Hematopoietic multipotent progenitor cell treated with erythropoietin and hydrocortisone succinate and interleukin-3 and kit ligand, for 17 days (in vitro differentiated cells): ENCODE results near the gene NBPF4.
"Not testable (repeated sequence)": the region's sequence is repeated elsewhere in the genome, so short reads cannot be mapped to it uniquely, and the experiment has no call there.

Experiments
- DNase-seq: peaks from one replicate; pipeline ENCODE4 v3.0.0-alpha.2; 2015; ENCODE audit warnings: low spot score

NBPF4 gene

DNA sequence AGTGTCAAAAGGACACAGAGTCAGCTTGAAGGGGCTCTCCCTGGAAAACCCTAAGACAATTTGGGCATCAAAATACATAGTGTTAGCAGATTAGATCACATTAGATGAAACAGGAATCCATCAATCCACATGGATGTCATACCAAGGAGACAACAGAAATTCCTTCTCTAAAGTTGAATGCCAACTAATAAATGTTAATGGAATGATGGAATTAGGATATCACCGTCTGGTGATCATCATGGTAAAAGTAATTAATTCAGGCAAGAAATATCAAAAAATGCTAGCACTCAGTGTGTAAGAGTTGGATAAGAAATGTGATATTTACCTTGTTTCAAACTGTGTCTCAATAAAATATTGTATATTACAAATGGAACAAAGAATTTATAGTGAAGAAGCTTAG is 32.9 kb downstream of the NBPF4 start:
- no peak for DNase-seq

DNA sequence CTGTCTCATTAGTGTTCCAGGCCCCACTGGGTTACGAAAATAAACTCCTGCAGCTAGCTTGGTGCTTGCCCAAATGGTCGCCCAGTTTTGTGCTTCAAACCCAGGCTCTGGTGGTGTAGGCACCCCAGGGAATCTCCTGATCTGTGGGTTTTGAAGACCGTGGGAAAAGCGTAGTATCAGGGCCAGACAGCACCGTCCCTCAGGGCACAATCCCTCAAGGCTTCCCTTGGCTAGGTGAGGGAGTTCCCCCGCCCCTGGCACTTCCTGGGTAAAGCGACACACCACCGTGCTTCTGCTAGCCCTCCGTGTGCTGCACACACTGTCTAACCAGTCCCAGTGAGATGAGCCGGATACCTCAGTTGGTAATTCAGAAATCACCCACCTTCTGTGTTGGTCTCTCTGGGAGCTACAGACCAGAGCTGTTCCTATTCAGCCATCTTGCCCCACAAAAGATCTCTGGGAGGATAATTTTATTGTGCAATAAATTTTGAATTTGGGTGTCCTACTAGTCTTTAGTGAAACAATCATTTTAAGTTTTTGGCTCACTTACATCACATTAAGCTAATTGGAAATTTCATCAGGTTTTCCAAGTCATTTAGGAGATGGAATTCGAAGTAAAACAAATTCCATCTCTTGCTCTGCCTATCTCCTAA is 34.3 kb downstream of the NBPF4 start:
- no peak for DNase-seq

DNA sequence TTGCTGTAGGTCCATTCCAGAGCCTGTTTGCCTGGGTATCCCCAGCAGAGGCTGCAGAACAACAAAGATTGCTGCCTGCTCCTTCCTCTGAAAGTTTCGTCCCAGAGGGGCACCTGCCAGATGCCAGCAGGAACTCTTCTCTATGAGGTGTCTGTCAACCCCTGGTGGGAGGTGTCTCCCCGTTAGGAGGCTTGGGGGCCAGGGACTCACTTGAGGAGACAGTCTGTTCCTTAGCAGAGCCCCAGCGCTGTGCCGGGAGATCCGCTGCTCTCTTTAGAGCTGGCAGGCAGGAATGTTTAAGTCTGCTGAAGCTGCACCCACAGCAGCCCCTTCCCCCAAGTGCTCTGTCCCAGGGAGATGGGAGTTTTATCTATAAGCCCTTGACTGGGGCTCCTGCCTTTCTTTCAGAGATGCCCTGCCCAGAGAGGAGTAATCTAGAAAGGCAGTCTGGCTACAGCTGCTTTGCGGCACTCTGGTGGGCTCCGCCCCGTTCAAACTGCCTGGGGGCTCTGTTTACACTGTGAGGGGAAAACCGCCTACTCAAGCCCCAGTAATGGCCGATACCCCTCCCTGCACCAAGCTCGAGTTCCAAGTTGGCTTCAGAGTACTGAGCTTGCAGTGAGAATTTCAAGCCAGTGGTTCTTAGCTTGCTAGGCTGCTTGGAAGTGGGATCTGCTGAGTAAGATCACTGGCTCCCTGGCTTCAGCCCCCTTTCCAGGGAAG is 35.0 kb downstream of the NBPF4 start:
- DNase-seq, result no peak

DNA sequence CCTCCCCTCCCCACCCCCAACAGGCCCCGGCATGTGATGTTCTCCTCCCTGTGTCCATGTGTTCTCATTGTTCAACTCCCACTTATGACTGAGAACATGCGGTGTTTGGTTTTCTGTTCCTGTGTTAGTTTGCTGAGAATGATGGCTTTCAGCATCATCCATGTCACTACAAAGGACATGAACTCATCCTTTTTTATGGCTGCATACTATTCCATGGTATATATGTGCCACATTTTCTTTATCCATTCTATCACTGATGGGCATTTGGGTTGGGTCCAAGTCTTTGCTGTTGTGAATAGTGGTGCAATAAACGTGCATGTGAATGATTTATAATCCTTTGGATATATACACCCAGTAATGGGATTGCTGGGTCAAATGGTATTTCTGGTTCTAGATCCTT is 40.3 kb downstream of the NBPF4 start:
- not testable (repeated sequence) for DNase-seq

DNA sequence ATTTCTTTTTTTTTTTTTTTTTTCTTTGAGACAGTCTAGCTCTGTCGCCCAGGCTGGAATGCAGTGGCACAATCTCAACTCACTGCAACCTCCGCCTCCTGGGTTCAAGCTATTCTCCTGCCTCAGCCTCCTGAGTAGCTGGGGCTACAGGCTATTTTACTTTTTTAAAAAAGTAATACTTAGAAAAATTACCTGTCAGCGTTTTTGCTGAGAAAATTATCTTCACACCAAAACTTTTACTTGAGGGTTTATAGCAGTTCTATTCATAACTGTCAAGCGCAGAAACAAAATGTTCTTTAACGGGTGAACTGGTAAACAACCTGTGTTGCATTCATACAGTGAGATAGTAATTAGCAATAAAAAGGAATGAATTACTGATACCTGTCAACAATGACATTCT is 42.2 kb downstream of the NBPF4 start:
- no peak for DNase-seq

DNA sequence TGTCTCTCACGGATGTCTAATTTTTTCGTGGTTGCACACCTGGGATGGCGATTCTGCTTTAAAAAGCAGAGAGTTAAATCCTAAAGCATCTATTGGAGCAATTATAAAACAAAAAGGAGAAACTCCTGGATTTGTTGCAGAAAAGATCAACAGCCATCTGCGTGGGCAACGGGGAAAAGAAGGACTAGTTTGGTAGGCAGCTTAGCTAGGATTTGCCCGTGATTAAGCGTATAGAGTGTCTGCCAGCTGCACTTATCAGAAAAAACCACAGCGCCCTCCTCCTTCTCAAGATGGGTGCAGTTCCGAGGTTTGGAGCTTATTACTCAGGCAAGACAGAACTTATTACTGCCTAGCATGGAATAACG is 43.2 kb downstream of the NBPF4 start:
- DNase-seq, result no peak

DNA sequence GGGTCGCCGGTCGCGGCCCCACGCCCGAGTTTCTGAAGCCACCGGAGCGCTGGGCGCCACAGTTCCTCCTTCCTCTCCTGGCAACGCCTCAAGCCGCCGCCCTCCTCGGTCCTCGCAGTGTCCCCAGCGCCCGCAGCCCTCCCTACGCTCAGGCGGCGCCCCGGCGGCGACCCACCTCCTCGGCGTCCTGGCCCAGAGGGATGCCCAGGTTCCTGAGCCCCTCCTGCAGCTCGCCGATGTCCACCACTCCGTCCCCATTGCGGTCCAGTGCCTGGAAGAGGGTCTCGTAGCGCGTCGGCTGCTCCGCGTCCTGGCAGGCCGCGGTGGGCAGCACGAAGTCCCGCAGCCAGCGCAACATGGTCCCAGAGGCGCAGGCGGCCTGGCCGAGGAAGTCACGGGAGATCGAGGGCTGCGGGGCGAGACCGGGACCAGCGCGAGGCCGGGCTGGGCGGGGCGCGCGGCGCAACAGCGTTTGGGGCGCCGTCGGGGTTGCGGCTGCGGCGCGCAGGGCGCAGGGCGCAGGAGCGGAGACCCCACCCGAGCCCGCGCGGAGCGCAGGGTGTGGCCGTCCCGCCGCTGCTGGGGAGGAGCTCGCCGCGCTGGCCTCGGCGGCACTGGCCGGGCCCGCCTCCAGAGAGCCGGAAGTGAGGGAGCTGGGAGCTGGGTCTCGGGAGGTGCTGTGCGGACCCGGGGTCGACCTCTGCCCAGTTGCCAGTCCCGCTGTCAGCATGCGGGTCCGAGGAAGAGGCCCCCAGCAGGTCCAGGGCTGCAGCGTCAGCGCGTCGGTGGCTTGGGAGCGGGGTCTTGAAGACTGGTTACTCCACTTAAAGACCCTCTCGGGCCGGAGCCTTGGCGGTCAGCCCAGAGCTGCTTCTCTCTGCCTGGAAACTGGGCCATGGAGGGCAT is 43.8 kb downstream of the NBPF4 start, which contains the start of gene SLC25A24:
Gene SLC25A24 (minus strand): TSS at position 563 of the 906 bp plus-strand sequence. CDS start 205 bp downstream, at position 358.
- no peak for DNase-seq

DNA sequence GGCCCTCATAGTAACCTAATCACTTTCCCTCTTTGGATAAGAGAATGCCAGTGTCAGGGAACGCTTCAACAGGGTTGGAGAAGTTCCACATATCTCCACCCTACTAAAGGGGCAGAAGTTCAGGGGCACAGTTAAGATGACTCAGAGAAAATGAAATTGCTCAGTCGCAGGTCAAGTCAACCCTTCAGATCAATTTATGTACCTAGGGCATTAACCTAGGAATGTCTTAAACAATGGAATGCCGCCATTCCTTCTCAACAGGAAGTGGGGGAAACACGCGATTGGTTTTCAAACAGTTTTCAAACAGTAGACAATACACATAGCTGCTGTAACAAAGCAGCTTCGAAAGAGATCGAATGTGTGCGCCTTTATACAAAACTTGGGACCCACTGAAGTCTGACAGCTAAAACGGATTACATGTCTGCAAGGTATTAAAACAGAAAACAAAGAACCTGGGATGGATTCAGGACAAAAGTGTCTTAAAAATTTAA is 44.6 kb downstream of the NBPF4 start:
- no peak for DNase-seq

DNA sequence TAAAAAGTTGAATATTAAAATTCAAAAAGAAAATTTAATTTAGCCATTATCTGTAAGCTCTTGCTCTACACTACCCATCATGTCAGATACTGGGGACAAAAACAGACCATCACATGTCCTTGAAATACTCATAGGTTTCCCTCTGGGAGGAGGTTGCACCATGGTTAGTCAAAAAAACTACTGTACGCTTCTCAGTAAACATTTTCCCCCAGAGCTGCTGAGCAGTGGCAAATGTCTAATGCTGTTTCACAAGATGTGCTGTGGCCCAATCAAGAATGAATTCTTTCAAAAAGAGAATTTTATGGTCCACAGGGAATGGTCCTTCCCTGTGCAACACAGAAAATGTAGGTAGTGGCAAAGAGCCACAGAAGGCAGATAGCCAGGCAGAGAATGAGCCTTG is 49.8 kb downstream of the NBPF4 start:
- DNase-seq, result no peak

DNA sequence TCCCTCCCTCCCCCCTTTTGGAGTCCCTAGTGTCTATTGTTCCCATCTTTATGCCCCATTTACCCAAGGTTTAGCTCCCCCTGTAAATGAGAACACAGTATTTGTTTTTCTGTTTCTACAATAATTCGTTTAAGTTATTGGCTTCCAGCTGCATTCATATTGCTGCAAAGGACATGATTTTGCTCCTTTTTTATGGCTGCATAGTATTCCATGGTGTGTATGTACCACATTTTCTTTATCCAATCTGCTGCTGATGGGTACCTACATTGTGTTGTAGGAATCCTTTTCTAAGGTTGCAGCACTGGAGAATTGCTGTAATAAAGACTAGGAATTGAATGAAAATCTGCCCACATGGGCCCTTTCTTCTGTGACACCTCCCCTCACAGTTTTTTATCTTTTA is 50.5 kb downstream of the NBPF4 start:
- DNase-seq, result no peak

DNA sequence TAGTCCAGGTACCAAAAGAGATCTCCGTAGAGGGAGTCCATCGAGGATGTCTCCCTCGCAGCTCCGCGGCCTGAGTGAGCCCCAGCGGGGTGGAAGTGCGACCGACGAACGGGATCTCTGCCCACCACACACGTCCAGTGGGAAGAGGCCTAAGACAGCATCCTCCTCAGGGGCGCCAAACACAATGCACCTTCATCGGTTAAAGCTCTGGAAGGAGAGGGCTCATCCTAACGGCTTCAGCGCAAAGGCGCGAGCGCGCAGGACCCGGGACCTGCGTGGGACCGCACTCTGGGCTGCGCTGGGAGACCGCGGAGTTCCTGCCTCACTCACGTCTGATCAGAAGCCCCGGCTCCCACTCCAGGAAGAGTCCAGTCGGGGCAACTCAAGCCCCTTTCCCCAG is 51.3 kb downstream of the NBPF4 start:
- no peak for DNase-seq

DNA sequence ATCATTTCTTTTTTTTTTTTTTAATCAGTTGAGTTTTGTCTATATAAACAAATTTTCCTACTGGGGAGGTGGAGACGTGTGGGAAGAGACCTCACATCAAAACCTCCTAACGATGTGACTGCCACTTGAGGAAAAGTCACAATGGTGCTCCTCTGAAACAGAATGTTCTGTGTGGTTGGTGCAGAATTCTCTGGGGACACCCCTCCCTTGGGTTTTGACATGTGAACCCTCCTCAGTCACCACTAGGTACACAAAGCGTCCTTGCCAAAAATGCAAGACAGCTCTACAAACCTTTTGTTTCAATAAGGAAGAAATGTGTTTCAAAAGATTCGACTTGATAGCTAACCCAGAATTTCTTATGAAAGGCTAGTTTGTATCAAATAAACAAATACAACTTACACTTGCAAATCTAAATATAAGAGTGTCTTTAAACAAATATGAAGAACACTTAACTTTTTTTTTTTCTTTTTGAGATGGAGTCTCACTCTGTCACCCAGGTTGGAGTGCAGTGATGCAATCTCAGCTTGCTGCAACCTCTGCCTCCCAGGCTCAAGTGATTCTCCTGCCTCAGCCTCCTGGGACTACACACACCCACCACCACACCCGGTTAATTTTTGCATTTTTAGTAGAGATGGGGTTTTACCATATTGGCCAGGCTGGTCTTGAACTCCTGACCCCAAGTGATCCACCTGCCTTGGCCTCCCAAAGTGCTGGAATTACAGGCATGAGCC is 53.0 kb downstream of the NBPF4 start:
- DNase-seq, result no peak

DNA sequence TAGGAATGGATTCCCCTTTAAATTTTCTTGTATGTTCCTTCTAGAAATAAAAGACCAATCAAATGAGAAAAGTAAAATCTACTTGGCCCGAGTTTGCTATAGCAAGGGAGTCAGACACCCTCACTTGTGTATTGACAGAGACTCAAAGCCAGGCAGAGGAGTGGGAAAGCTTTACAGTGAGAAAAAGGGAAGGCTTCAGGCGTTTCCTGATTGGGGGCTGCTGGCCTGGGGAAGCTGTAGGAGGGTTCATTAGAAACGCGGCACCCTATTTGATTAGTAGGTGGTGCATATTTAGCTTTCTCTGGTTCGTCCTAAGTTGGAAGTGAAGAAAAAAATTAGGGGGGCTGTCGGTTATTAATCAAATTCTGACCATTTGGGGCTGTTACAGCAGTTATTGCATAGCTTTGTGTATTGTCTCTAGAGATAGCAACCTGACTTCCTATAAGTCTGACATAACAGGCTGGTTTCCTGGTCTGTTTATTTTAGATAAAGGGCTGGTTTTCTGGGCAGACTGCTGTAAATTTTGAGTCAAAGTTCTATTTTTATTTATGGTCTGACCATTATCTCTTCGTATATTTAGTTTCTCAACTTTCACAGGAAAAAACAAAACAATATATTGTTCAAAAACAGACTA is 53.8 kb downstream of the NBPF4 start:
- DNase-seq, result no peak

DNA sequence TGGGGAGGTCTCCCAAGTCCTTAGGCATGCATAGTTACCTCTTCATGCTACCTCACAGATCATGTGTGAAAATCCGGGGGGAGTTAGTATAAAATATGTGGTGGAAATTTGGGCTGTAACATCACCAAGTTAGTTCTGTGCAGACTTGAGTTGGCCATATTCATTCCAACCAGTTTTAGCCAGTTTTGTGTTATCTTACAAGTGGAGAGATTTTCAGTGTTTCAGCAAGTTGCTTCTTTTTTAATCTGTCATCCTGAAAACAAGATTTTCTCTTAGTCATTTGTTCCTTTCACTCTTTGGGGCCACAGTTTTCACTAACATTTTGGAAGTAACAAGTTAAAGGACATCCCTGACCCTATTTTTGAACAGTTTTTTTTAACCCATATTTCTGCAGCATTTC is 55.1 kb downstream of the NBPF4 start:
- no peak for DNase-seq

DNA sequence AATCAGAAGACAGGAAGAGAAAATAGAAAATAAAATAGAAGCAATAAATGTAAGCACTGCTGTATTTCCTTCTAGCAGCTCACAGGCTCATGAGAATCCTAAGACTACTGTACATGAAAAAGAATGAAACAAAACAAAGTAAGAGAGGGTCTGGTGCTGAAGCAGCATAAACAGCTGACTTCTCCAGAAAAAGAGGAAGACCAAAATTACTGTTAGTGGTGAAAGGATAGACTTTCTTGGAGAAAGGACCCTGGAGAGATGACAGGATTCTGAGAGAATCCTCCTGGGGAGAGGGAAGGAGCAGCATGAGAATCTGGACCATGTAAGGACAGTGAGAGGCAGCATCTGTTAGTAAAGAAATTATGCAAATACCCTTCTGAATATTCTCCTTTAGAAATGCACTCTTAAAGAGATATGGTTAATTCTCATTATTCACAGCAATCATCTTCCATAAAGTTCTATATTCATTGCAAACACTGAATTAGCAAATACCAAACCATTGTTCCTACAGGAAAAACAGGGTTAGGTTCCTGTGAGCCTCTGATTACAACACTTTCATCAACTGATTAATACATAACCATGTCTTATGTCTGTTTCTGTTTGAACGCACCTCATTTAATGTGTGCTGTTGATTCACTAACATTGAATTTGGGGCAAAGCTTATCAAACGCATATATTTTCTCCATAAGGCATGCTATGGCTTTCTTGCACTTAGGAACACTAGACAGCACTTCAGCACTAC is 60.7 kb downstream of the NBPF4 start:
- no peak for DNase-seq

DNA sequence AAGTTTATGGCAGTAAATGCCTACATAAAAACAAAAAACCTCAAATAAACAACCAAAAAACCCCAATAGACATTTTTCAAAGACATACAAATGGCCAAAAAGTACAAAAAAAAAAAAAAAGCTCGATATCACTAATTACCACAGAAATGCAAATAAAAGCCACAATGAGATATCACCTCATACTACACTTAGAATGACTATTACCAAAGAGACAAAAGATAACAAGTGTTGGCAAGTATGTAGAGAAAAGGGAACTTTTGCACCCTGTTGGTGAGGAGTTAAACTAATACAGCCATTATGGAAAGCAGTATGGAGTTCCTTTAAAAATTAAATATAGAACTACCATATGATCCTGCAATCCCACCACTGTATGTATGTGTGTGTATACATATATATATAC is 64.9 kb downstream of the NBPF4 start:
- DNase-seq, result no peak
